HepG2 (cell line): ENCODE data around the gene WIPF2. TPM values are rescaled to one million over a fixed set of nuclear protein-coding genes. Genes with fewer than 3 reads are reported as not detected.

Experiments
- KIAA2018 ChIP-seq: sonication (generic); formaldehyde crosslinking; IDR thresholded peaks from 2 replicates; pipeline ENCODE4 v1.5.0; 2020; ENCODE audit warnings: mild to moderate bottlenecking, missing genetic modification reagents, borderline replicate concordance
- KLF16 ChIP-seq, 2 experiments: sonication (generic) in 1 of 2; formaldehyde crosslinking in 1 of 2; IDR thresholded peaks; 2 replicates each; pipeline versions ENCODE4 v1.6.1 to v1.8.0; 2016 to 2023; ENCODE audit warnings: missing genetic modification reagents in 2 of 2, missing compliant biosample characterization in 1 of 2
- MEF2D ChIP-seq: sonication (generic); formaldehyde crosslinking; IDR thresholded peaks from 2 replicates; pipeline ENCODE4 v1.5.1; 2020; ENCODE audit warnings: mild to moderate bottlenecking, missing genetic modification reagents
- PRPF4 ChIP-seq: fragments of 200-400 bp; formaldehyde crosslinking; IDR thresholded peaks from 2 replicates; pipeline ENCODE4 v1.6.1; 2016; ENCODE audit warnings: low read length, low read depth; ENCODE audit not compliant: poor library complexity, severe bottlenecking
- REXO4 ChIP-seq: sonication (generic); formaldehyde crosslinking; IDR thresholded peaks from 2 replicates; pipeline ENCODE4 v1.8.0; 2022; ENCODE audit warnings: missing genetic modification reagents, mild to moderate bottlenecking, borderline replicate concordance
- RNF2 ChIP-seq: fragments of 450-650 bp; conservative IDR thresholded peaks from 2 replicates; pipeline ENCODE4 v1.6.1; 2016; ENCODE audit warnings: low read depth
- SKIL ChIP-seq: sonication (generic); formaldehyde crosslinking; IDR thresholded peaks from 2 replicates; pipeline ENCODE4 v1.8.0; 2022; ENCODE audit warnings: missing genetic modification reagents, mild to moderate bottlenecking, moderate library complexity, borderline replicate concordance
- TEAD3 ChIP-seq: optimal IDR thresholded peaks from 2 replicates; pipeline ENCODE3; 2016; ENCODE audit warnings: borderline replicate concordance
- THAP11 ChIP-seq: IDR thresholded peaks from 2 replicates; pipeline ENCODE4 v1.6.1; 2016; ENCODE audit warnings: missing biosample characterization, missing genetic modification reagents
- TOE1 ChIP-seq: sonication (generic); formaldehyde crosslinking; IDR thresholded peaks from 2 replicates; pipeline ENCODE4 v1.4.0; 2020; ENCODE audit warnings: mild to moderate bottlenecking, missing genetic modification reagents
- ZBTB1 ChIP-seq: sonication (generic); formaldehyde crosslinking; IDR thresholded peaks from 2 replicates; pipeline ENCODE4 v1.4.0; 2020; ENCODE audit warnings: missing genetic modification reagents, borderline replicate concordance
- ZIK1 ChIP-seq: sonication (generic); formaldehyde crosslinking; IDR thresholded peaks from 2 replicates; pipeline ENCODE4 v1.5.0; 2020; ENCODE audit warnings: mild to moderate bottlenecking, low read depth, missing genetic modification reagents, borderline replicate concordance
- ZNF75D ChIP-seq: sonication (generic); formaldehyde crosslinking; IDR thresholded peaks from 2 replicates; pipeline ENCODE4 v1.8.1; 2023; ENCODE audit warnings: missing genetic modification reagents, mild to moderate bottlenecking, borderline replicate concordance
- ZNF772 ChIP-seq: sonication (generic); formaldehyde crosslinking; IDR thresholded peaks from 2 replicates; pipeline ENCODE4 v1.5.0; 2020; ENCODE audit warnings: mild to moderate bottlenecking, missing genetic modification reagents
- ZZZ3 ChIP-seq: sonication (generic); formaldehyde crosslinking; IDR thresholded peaks from 2 replicates; pipeline ENCODE4 v1.4.0; 2020; ENCODE audit warnings: missing genetic modification reagents, mild to moderate bottlenecking, borderline replicate concordance
- polyA plus RNA-seq, 8 experiments: library from polyadenylated mRNA; depleted of rRNA in 3 of 8; stranded (reverse) in 7 of 8; unstranded in 1 of 8; fragments of >200 nt; fragmentation: Illumina TruSeq in 4 of 8; extraction: Trizol in 4 of 8; gene quantifications; 2 replicates each; pipeline versions ENCODE4 v1.2.1 to v1.2.3, GENCODE V29; 2011 to 2016; ENCODE audit warnings: low read depth in 4 of 8, missing spikeins in 1 of 8, mixed read lengths in 1 of 8; ENCODE audit not compliant: insufficient read depth in 1 of 8
- total RNA-seq, 5 experiments: library from RNA; depleted of rRNA; stranded (reverse); fragments of >200 nt; fragmentation: Illumina TruSeq; extraction: Trizol; gene quantifications; 2 replicates each; pipeline ENCODE4 v1.2.3, GENCODE V29; 2016; ENCODE audit warnings: low read depth in 1 of 5
- TF ChIP-seq, protein P1 (sequence below): sonication (generic); formaldehyde crosslinking; IDR thresholded peaks from 2 replicates; pipeline ENCODE4 v1.9.0; 2021; ENCODE audit warnings: missing genetic modification reagents, borderline replicate concordance

Gene WIPF2
- total and polyA plus RNA-seq, 2 of the 13 experiments (the other 11 are each of a cell fraction or from before 2014, with no cell fraction given), result 7.2 to 10.8 TPM

DNA sequence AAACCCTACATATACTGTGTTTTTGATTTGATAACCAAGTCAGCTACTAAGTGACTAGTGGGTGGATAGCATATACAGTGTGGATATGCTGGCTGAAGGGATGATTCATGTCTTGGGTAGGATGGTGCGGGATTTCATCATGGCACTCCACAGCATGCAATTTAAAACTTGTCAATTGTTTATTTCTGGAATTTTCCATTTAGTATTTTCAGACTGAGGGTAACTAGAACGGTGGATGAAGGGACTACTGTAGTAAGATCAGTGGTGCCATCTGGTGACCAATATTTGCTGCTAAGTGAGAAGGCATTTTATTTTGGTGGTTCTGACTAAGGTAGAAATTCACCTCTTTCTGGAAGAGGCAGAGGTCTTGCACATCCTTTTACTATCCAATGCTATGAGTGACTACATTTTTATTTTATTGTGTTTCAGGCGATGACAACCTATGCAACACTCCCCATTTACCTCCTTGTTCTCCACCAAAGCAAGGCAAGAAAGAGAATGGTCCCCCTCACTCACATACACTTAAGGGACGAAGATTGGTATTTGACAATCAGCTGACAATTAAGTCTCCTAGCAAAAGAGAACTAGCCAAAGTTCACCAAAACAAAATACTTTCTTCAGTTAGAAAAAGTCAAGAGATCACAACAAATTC is 71.7 kb downstream of the WIPF2 start (continued):
- TF ChIP-seq, protein P1, sequence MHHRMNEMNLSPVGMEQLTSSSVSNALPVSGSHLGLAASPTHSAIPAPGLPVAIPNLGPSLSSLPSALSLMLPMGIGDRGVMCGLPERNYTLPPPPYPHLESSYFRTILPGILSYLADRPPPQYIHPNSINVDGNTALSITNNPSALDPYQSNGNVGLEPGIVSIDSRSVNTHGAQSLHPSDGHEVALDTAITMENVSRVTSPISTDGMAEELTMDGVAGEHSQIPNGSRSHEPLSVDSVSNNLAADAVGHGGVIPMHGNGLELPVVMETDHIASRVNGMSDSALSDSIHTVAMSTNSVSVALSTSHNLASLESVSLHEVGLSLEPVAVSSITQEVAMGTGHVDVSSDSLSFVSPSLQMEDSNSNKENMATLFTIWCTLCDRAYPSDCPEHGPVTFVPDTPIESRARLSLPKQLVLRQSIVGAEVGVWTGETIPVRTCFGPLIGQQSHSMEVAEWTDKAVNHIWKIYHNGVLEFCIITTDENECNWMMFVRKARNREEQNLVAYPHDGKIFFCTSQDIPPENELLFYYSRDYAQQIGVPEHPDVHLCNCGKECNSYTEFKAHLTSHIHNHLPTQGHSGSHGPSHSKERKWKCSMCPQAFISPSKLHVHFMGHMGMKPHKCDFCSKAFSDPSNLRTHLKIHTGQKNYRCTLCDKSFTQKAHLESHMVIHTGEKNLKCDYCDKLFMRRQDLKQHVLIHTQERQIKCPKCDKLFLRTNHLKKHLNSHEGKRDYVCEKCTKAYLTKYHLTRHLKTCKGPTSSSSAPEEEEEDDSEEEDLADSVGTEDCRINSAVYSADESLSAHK (CRISPR knock-in tag), result no peak
- TF ChIP-seq REXO4 (CRISPR knock-in tag) (no peak), ZNF75D (CRISPR knock-in tag) (no peak), MEF2D (no peak), KLF16 (CRISPR knock-in tag; IDR thresholded peaks at IDR 0.05) (peak in 1 of 2 experiments; percentile 24; a peak in 1 of 4 replicates), TEAD3 (CRISPR knock-in tag) (peak; percentile 32), ZBTB1 (CRISPR knock-in tag) (no peak), SKIL (CRISPR knock-in tag) (no peak), ZNF772 (CRISPR knock-in tag) (no peak), ZIK1 (CRISPR knock-in tag) (no peak), TOE1 (no peak), ZZZ3 (CRISPR knock-in tag) (no peak), RNF2 (no peak), THAP11 (peak; percentile 55; the same call in 1 of the 2 replicates), KIAA2018 (CRISPR knock-in tag) (no peak), PRPF4 (no peak)
